HG03439 (cell line): ENCODE data around the gene CCDC86.

Source experiments
- ATAC-seq: cut with Tn5 transposase; IDR thresholded peaks from one replicate; pipeline ENCODE4 v1.9.1; 2021; ENCODE audit warnings: mild to moderate bottlenecking, moderate library complexity; ENCODE audit not compliant: unreplicated experiment

CCDC86 gene

DNA sequence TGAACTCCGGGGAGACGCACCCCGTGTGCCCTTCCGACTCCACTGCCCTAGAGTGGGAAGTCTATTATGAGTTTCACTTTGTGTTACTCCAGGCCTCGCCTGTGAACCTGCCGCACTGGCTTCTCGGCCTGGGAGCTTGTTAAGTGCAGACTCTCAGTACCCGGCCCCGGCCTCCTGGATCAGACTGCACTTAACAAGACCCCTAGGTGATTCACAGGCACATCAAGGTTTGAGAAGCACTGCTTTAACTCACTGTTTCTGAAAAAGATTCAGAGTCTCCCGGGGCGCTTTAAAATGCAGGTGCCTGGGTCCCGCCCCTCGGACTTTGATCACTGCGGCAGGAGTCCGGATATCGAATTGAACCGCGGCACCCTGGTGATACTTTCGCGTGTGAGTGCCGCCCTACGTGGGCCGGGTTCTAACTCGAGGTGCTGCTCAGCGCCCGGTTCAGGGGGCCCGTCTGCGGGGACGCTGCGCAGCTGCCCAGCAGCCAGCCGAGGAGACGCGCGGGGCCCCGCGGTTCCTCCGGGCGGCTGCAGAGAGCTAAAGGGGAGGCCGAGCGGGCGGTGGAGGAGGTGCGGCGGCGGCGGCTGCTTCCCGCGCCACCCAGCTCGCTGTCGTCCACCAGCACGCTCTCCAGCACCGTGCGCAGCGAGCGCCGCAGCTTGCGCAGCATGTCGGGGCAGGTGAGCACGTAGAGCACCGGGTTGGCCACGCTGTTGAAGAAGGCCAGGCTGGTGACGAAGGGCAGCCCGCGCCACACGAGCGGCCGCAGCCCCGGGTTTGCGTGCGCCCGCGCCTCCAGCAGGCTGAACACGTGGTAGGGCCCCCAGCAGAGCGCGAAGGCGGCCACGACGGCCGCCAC lies 10.4 kb downstream of the CCDC86 start:
- no peak for ATAC-seq

- ATAC-seq = no peak
Measured at GRCh38 chr11:60852982-60853950, 11.4 kb downstream of the CCDC86 start.

GRCh38 chr11:60854140-60854846 lies 12.4 kb downstream of the CCDC86 start:
- ATAC-seq = no peak

GRCh38 chr11:60854847-60855725 lies 13.2 kb downstream of the CCDC86 start:
- no peak for ATAC-seq

DNA sequence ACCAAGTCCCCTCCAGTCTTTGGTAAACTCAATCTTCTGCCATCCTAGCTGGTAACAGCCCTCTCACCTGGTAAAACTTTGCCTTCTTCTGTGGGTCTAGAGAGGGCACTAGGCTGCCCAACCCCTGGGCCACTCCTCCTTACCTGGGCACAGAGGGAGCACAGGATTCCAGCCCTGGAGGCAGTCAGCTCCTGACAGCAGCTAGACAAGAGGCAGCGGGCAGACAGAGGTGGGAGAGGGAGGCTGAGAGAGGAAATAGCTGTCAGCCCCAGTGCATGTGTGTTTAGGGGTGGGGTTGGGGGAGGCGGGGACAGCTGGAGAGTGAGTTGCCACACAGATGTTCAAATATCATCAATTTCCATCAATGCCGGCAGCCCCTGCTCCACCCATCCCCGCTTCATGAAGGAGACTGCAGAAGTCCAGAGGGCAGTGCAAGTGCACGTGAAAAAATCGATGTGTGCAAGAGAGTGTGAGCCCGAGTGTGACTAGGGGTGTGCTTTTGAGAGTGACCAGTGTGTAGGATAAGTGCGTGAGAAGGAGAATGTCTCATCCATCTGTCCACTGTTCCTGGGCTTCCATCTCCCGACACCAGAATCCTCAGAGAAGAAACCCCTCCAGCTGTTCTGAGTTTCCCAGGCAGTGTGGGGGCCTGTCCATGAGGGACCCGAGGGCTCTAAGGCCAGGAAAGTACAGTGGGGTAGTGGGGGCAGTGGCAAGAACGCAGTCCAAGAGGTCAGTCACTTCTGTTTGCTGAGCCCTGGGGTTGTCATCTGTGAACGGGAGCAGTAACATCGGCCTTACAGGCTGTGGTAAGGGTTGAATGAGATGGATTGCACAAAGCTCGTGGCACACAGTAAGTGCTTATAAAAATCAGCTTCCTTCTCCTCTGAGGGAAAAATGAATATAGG lies 14.1 kb downstream of the CCDC86 start, which contains the start of gene PTGDR2:
TSS of gene PTGDR2 (minus strand) at position 225 of the 908 bp plus-strand sequence. CDS start 2,228 bp downstream, outside the sequence.
- no peak for ATAC-seq

DNA sequence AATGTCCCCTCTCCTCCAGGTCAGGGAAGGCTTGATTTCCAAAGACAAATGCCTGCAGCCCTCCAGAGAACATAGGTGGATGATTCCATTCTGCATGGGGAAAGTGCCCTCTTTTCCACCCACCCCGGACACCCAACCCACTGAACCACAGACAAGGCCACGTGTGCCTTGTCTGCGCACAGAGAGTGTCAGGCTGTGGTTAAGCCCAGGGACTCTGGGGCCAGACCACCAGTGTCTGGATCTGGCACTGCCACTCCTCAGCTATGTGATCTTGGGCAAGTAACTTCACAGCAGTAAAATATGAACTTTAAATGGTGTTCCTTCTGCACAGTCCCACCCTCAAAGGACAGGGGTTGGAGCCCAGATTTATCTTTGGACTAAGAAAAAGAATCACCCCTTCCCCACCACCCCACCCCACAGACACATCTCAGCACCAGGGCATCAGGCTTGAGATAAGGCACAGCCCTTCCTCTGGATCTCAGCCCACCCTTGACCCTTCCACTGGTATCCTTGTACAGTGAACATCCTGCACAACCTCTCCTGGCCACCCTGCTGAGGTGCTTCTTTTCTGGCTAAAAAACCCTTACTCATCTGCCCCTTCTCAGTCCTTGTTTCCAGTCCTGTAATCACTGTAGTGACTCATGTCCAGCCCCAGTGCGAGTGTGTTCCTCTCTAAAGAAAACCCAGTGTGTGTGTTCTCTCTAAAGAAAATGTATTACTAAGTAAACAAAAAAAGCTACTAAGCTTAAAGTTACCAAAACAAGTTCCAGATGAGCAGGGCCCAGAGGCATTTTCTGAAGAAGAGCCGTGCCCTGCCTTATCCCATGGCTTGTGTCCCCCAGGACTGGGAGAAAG lies 15.7 kb downstream of the CCDC86 start:
- ATAC-seq = no peak

DNA sequence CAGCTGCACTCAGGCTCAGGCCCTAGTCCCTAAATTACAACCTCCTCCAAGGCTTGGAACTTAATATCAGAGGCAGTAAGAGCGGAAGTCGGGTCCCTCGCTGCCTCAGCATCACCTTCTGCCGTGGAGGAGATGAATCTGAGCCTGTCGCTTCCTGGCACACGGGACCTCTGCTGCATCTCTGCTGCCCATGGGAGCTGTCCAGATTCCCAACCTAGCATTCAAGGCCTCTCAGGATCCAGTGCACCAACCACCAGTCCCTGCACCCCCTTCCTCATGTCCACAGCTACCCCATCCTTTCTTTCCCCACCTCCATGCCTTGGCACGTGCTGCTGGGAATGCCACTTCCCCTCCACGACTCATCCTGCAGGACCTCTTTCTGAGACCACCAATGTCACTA lies 16.3 kb downstream of the CCDC86 start:
- ATAC-seq = no peak

DNA sequence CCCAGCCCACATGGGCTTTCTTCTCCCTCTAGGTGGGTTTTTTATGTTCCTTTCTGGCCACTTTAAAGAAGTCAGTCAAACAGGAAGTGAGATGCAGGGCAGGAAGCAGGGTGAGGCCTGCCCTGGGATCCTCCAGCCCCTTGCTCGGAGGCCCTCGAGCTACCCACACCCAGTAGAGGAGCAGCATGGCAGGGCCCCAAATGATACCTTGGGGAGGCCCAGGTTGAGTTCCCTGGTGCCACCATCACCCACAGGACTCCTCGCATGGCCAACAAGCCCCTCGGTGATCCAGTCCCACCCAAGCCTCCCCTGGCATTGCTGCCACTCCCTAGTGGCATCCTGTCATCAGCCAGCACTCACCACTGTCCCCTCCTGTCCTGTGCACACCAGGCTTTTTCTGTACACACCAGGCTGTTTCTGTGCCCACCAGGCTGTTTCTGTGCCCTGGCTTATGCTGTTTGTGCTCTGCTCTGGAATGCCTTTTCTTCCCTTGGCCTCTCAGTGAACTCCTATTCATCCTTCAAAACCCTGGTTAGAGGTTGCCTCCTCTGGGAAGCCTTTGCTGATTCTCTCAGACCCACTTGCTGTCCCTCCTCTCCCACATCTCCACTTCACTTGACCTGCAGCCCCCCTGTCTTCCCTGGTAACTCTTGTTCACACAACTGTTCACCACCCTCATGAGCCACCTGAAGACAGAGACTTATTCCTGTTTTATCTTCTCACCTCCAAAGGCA lies 17.0 kb downstream of the CCDC86 start:
- no peak for ATAC-seq

DNA sequence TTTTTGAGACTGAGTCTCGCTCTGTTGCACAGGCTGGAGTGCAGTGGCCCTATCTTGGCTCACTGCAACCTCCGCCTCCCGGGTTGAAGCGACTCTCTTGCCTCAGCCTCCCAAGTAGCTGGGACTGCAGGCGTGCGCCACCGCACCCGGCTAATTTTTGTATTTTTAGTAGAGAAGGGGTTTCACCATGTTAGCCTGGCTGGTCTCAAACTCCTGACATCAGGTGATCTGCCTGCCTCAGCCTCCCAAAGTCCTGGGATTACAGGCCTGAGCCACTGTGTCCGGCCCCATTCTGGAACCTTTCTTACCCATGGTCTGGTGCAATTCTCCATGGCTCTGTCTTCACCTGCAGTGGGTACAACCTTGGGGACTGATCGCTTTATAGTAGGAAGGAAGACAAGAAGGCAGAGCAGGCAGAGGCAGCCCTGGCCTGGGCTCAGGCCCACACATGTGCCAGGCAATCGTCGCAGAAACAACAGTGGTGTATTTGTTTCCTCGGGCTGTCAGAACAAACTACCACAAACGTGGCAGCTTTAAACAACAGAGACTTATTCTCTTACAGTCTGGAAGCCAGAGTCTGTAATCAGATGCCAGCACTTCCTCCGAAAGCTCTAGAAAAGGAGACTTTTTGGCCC lies 17.8 kb downstream of the CCDC86 start:
- no peak for ATAC-seq

DNA sequence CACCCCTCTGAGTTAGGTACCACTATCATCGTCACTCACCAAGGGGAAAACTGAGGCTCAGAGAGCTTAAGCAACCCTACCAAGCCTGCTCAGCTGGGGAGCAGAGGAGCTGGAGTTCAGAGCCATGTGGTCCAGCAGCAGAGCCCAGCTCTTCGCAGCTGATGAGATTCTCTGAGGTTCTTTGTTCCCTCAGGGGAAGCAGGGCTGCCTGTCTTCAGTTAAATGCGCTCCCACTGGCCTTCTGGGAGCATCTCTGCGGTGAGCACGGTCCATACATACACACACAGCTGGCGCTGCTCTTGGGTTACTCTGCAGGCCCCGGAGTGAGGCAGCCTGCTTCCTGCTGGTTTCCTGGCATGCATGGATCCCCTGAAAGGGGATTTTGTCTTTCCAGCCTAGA lies 19.0 kb downstream of the CCDC86 start:
- ATAC-seq = no peak

- ATAC-seq = no peak
Measured at GRCh38 chr11:60862171-60862570, 20.3 kb downstream of the CCDC86 start.

- ATAC-seq = no peak
Measured at GRCh38 chr11:60863550-60864521, 21.9 kb downstream of the CCDC86 start.

DNA sequence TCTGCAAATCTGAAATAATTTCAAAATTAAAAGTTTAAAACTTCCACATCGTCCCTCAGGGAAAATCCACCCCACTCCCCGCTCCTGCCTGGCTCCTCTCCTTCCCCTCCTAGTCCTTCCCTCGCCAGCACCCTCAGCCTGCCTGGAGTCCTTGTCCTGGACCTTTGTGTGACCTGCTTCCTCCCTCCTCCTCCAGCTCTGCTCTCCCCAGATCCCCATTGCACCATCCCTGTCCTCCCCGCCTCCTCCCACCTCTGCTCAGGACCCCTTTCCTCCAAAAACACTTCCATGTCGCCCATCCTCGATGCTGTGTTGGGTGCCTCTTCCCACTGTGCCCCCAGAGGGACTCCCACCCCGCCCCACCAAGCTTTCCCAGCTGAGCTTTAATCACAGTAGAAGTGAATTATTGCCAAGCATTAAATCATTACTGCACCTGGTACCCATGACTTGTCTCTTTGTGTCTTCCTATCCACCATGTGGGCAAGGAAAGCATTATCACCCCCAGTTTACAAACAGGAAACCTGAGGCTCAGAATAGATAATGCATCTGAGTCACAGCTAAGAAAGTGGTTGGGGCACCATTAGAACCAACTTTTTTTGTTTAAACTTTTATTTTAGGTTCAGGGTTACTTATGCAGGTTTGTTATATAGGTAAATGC lies 23.1 kb downstream of the CCDC86 start:
- no peak for ATAC-seq

DNA sequence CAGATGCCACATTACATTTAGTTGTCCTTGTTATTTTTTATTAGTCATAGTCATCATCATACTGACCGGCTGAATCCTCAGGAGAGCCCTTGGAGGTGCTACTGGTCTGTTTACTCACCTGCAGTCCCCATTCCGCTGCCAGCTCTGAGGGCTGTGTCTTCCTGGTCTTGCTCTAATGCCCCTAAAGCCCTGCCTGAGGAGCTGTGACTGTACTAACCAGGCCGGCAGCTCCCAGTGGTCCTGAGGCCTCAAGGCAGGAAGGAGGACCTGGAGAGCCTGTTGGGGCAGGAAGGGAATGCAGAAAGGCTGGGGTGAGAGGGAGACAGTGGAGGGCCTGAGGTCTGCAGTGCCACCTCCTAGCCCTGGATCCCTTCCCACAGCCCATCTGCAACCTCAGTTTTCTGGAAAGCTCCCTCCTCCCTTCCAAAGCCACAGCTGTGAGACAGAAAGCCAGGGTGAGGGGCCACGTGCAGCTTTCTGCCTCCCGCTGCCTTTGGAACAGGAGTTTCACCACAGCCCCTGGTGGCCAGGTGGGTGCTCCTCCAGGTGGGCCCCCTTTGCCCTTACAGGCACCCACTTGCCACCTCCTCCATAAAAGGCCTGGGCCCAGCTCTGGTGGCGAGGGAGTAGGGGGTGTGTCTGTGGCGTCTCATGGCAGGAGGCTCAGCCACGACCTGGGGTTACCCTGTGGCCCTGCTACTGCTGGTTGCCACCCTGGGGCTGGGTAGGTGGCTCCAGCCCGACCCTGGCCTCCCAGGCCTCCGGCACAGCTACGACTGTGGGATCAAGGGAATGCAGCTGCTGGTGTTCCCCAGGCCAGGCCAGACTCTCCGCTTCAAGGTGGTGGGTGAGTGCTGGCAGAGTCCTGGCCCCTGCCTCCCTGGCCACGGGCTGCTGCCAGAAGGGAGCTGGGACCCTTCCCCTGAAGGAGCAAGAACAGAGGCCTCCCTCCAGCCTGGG lies 25.3 kb downstream of the CCDC86 start, which contains the start of gene ZP1:
TSS of gene ZP1 (plus strand) at position 632 of the 960 bp plus-strand sequence. CDS start at position 652, 20 bp downstream.
- ATAC-seq = no peak
